HepG2 (cell line): ENCODE data around the gene NFATC1. TPM values are rescaled to one million over a fixed set of nuclear protein-coding genes. Genes with fewer than 3 reads are reported as not detected.

Experiments used
- ATAC-seq: fragments of 200-7000 bp; cut with Tn5 transposase; 3 replicates; pipeline ENCODE4 v1.9.1; 2020; ENCODE audit warnings: mild to moderate bottlenecking, moderate library complexity
- BruUV-seq: library from RNA; stranded (reverse); fragments of 400-500 nt; replicated peaks from 2 replicates; lab custom pipeline; 2021; lab: Mats Ljungman, UMichigan
- CTCF ChIA-PET: fragments of 300-600 bp; formaldehyde crosslinking; extraction: SDS; loops from one replicate; lab custom pipeline; 2021; ENCODE audit warnings: low total read pairs, inconsistent platforms, low intra/inter-chr PET ratio; lab: Yijun Ruan, JAX
- POLR2A ChIA-PET: fragments of 350-600 bp; sonication (Branson Sonifier 250); formaldehyde crosslinking; loops from one replicate; lab custom pipeline; 2020; ENCODE audit warnings: antibody characterized with exemption, inconsistent platforms; lab: Yijun Ruan, JAX
- DNase-seq: peaks from one replicate; pipeline ENCODE4 v3.0.0-alpha.2; 2015; ENCODE audit warnings: low spot score
- FAIRE-seq: peaks from 3 replicates; lab custom pipeline; 2011; peaks lifted over from hg19 to GRCh38; lab: Jason Lieb, UNC
- H2AFZ ChIP-seq: one replicate; pipeline ENCODE4 v1.6.1; 2011; ENCODE audit warnings: low read length, inconsistent platforms
- H3K27ac ChIP-seq: fragments of 300-600 bp; 3 replicates; pipeline ENCODE4 v1.8.0; 2011; ENCODE audit warnings: mixed run types, mild to moderate bottlenecking, mixed read lengths, low read length, inconsistent platforms; ENCODE audit not compliant: insufficient read depth; ENCODE audit errors: extremely low read length
- H3K27me3 ChIP-seq, 2 experiments: fragments of 200-600 bp in 1 of 2; 2 replicates in 1 of 2; 3 replicates in 1 of 2; pipeline versions ENCODE4 v1.6.0 to v1.8.0; 2011; ENCODE audit warnings: low read length in 2 of 2, mild to moderate bottlenecking in 2 of 2, moderate library complexity in 2 of 2, inconsistent platforms in 1 of 2; ENCODE audit not compliant: insufficient read depth in 2 of 2, control insufficient read depth in 1 of 2
- H3K36me3 ChIP-seq, 2 experiments: fragments of 200-600 bp in 1 of 2; replicated peaks in 1 of 2; 2 replicates in 1 of 2; 3 replicates in 1 of 2; pipeline versions ENCODE4 v1.5.1 to v1.8.0; 2011; ENCODE audit warnings: low read length in 2 of 2, inconsistent platforms in 1 of 2; ENCODE audit not compliant: insufficient read depth in 2 of 2, control insufficient read depth in 1 of 2
- H3K4me1 ChIP-seq: 2 replicates; pipeline ENCODE4 v1.5.1; 2012; ENCODE audit warnings: low read length, inconsistent platforms; ENCODE audit not compliant: insufficient read depth
- H3K4me2 ChIP-seq: 2 replicates; pipeline ENCODE4 v1.6.0; 2011; ENCODE audit warnings: low read depth, low read length, inconsistent platforms
- H3K4me3 ChIP-seq, 3 experiments: fragments of 200-600 bp in 1 of 3; sonication (generic), shearing (Covaris generic) in 1 of 3; replicated peaks in 1 of 3; 2 replicates each; pipeline ENCODE4 v1.5.1; 2011 to 2016; ENCODE audit warnings: low read length in 3 of 3, inconsistent platforms in 2 of 3, low read depth in 2 of 3, mild to moderate bottlenecking in 2 of 3, control low read depth in 1 of 3, mixed read lengths in 1 of 3; ENCODE audit not compliant: insufficient read depth in 1 of 3
- H3K79me2 ChIP-seq: one replicate; pipeline ENCODE4 v1.6.1; 2011; ENCODE audit warnings: low read length, inconsistent platforms; ENCODE audit not compliant: insufficient read depth
- H3K9ac ChIP-seq: 2 replicates; pipeline ENCODE4 v1.6.0; 2011; ENCODE audit warnings: mild to moderate bottlenecking, low read depth, low read length, inconsistent platforms; ENCODE audit not compliant: insufficient read depth
- H3K9me3 ChIP-seq: 2 replicates; pipeline ENCODE4 v1.5.1; 2012; ENCODE audit warnings: mild to moderate bottlenecking, low read length
- H4K20me1 ChIP-seq: 2 replicates; pipeline ENCODE4 v1.6.0; 2011; ENCODE audit warnings: inconsistent platforms, mild to moderate bottlenecking, low read length, moderate library complexity; ENCODE audit not compliant: insufficient read depth
- CREBL2 ChIP-seq: sonication (generic); formaldehyde crosslinking; IDR thresholded peaks from 2 replicates; pipeline ENCODE4 v1.8.1; 2023; ENCODE audit warnings: missing genetic modification reagents, mild to moderate bottlenecking, borderline replicate concordance
- DMTF1 ChIP-seq: sonication (generic); formaldehyde crosslinking; IDR thresholded peaks from 2 replicates; pipeline ENCODE4 v1.4.0; 2020; ENCODE audit warnings: mild to moderate bottlenecking, missing genetic modification reagents
- FOXC1 ChIP-seq: sonication (generic); formaldehyde crosslinking; IDR thresholded peaks from 2 replicates; pipeline ENCODE4 v1.8.0; 2022; ENCODE audit warnings: mild to moderate bottlenecking, missing genetic modification reagents, borderline replicate concordance
- GATAD2A ChIP-seq: IDR thresholded peaks from 2 replicates; pipeline ENCODE4 v1.6.1; 2016
- GPBP1L1 ChIP-seq: sonication (generic); formaldehyde crosslinking; IDR thresholded peaks from 2 replicates; pipeline ENCODE4 v1.5.0; 2020; ENCODE audit warnings: mild to moderate bottlenecking, missing genetic modification reagents
- NR2F1 ChIP-seq, 2 experiments: fragments of 450-650 bp in 1 of 2; formaldehyde crosslinking in 1 of 2; IDR thresholded peaks; 2 replicates each; pipeline versions ENCODE4 v1.5.0 to v1.6.1; 2016 to 2020; ENCODE audit warnings: mild to moderate bottlenecking in 1 of 2, missing compliant biosample characterization in 1 of 2, missing genetic modification reagents in 1 of 2, moderate library complexity in 1 of 2
- RARA ChIP-seq: IDR thresholded peaks from 2 replicates; pipeline ENCODE4 v1.6.1; 2016; ENCODE audit warnings: missing genetic modification reagents, missing compliant biosample characterization
- TBX3 ChIP-seq: fragments of 450-650 bp; IDR thresholded peaks from 2 replicates; pipeline ENCODE4 v1.6.1; 2017; ENCODE audit warnings: antibody characterized with exemption, mild to moderate bottlenecking, inconsistent platforms, borderline replicate concordance
- TFAP4 ChIP-seq: sonication (generic); IDR thresholded peaks from 2 replicates; pipeline ENCODE4 v1.6.1; 2016; ENCODE audit warnings: low read depth, borderline replicate concordance
- UBTF ChIP-seq: sonication (generic); formaldehyde crosslinking; IDR thresholded peaks from 2 replicates; pipeline ENCODE4 v1.4.0; 2020; ENCODE audit warnings: mild to moderate bottlenecking, missing genetic modification reagents
- ZNF616 ChIP-seq: sonication (generic); formaldehyde crosslinking; IDR thresholded peaks from 2 replicates; pipeline ENCODE4 v1.5.0; 2020; ENCODE audit warnings: low read depth, mild to moderate bottlenecking, missing genetic modification reagents
- WGBS: methylation state at CpG from one replicate; pipeline ENCODE4 v1.1.6; 2017; ENCODE audit warnings: low lambda C conversion rate; 5-methylcytosine and 5-hydroxymethylcytosine counted together
- in situ Hi-C: cut with HindIII; loops from 2 replicates; pipeline ENCODE4 v1.10.0; 2017; ENCODE audit warnings: low pct_unique_long_range_greater_than_20kb; ENCODE audit not compliant: extremely low pct_ligation_motif_present
- intact Hi-C: fragments of 100-400 bp; cut with micrococcal nuclease; formaldehyde crosslinking; loops from one replicate; pipeline ENCODE4 v1.10.0; 2022; ENCODE audit not compliant: unreplicated experiment
- polyA plus RNA-seq, 8 experiments: library from polyadenylated mRNA; depleted of rRNA in 3 of 8; stranded (reverse) in 7 of 8; unstranded in 1 of 8; fragments of >200 nt; fragmentation: Illumina TruSeq in 4 of 8; extraction: Trizol in 4 of 8; gene quantifications; 2 replicates each; pipeline versions ENCODE4 v1.2.1 to v1.2.3, GENCODE V29; 2011 to 2016; ENCODE audit warnings: low read depth in 4 of 8, missing spikeins in 1 of 8, mixed read lengths in 1 of 8; ENCODE audit not compliant: insufficient read depth in 1 of 8
- total RNA-seq, 5 experiments: library from RNA; depleted of rRNA; stranded (reverse); fragments of >200 nt; fragmentation: Illumina TruSeq; extraction: Trizol; gene quantifications; 2 replicates each; pipeline ENCODE4 v1.2.3, GENCODE V29; 2016; ENCODE audit warnings: low read depth in 1 of 5
- TF ChIP-seq, protein P1 (sequence below): sonication (generic); formaldehyde crosslinking; IDR thresholded peaks from 2 replicates; pipeline ENCODE4 v1.8.0; 2022; ENCODE audit warnings: missing genetic modification reagents, mild to moderate bottlenecking, moderate library complexity, borderline replicate concordance

The NFATC1 gene
- total and polyA plus RNA-seq, 2 of the 13 experiments (the other 11 are each of a cell fraction or from before 2014, with no cell fraction given) = not detected

DNA sequence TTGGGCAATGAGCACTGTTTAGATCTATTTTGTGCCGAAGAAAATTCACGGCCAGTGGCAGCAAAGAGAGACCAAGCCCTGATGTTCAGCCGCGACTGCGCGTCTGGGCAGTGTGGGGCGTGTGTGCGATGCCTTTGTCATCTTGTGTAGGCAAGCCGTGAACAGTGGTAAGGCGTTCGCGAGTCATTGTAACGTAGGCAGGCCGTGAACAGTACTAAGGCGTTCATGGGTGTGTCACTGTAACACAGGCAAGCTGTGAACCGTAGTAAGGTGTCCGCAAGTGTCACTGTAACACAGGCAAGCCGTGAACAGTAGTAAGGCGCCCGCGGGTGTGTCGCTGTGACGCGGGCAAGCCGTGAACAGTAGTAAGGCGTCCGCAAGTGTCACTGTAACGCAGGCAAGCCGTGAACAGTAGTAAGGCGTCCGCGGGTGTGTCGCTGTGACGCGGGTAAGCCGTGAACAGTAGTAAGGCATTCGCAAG is 99.9 kb downstream of the NFATC1 start (continued):
- TF ChIP-seq UBTF (CRISPR knock-in tag) (no peak), GPBP1L1 (CRISPR knock-in tag) (no peak), ZNF616 (no peak), RARA (CRISPR knock-in tag) (no peak)
- TF ChIP-seq, all 625 proteins: peak for 0

- BruUV-seq = no TSS peak
- peaks cover 0 to 10% of the 10 kb centered on the region in 2 experiments; a peak in 3 of 5 replicates for H3K27me3 ChIP-seq
- in situ Hi-C loops (no loop called here), intact Hi-C loops (no loop called here)
- ATAC-seq (no peak), DNase-seq (no peak), FAIRE-seq (no peak)
- H3K4me1 ChIP-seq = no peaks in the 10 kb centered on the region
- ChIA-PET POLR2A (no interaction called here), CTCF (no interaction called here)
- H3K9me3 ChIP-seq = peaks cover 11% of the 10 kb centered on the region; the same call in 1 of the 2 replicates
- no peak overlapping the region for H2AFZ ChIP-seq
- no peak overlapping the region for H3K9ac ChIP-seq
- no peaks in the 10 kb centered on the region for H3K79me2 ChIP-seq
- 57% methylated on average over 22 of the region's 32 CpGs for WGBS
- H3K4me2 ChIP-seq = no peak overlapping the region
- H3K36me3 ChIP-seq = no peaks in the 10 kb centered on the region
- no peaks in the 10 kb centered on the region for H4K20me1 ChIP-seq
- H3K4me3 ChIP-seq = no peak overlapping the region
- no peak overlapping the region for H3K27ac ChIP-seq
- TF ChIP-seq DMTF1 (no peak), FOXC1 (CRISPR knock-in tag) (no peak), TBX3 (no peak), CREBL2 (CRISPR knock-in tag) (no peak), NR2F1 (CRISPR knock-in tag; IDR thresholded peaks at IDR 0.05) (no peak), GATAD2A (CRISPR knock-in tag) (no peak), TFAP4 (no peak)
- TF ChIP-seq, protein P1, sequence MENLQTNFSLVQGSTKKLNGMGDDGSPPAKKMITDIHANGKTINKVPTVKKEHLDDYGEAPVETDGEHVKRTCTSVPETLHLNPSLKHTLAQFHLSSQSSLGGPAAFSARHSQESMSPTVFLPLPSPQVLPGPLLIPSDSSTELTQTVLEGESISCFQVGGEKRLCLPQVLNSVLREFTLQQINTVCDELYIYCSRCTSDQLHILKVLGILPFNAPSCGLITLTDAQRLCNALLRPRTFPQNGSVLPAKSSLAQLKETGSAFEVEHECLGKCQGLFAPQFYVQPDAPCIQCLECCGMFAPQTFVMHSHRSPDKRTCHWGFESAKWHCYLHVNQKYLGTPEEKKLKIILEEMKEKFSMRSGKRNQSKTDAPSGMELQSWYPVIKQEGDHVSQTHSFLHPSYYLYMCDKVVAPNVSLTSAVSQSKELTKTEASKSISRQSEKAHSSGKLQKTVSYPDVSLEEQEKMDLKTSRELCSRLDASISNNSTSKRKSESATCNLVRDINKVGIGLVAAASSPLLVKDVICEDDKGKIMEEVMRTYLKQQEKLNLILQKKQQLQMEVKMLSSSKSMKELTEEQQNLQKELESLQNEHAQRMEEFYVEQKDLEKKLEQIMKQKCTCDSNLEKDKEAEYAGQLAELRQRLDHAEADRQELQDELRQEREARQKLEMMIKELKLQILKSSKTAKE (CRISPR knock-in tag) = no peak
Measured at GRCh38 chr18:79496237-79496977, 100.7 kb downstream of the NFATC1 start.
